NCI-H1694 (cell line): ENCODE results near the gene STRC.
"Not testable (repeated sequence)": the region's sequence is repeated elsewhere in the genome, so short reads cannot be mapped to it uniquely, and the experiment has no call there.

Experiments
- DNase-seq: peaks from one replicate; lab custom pipeline; 2025; lab: John Stamatoyannopoulos, UW

STRC gene

GRCh38 chr15:43563793-43564192 is 54.8 kb downstream of the STRC start:
- DNase-seq = not testable (repeated sequence)

- not testable (repeated sequence) for DNase-seq
These were observed 55.8 kb downstream of the STRC start for GRCh38 chr15:43562753-43563152.

DNA sequence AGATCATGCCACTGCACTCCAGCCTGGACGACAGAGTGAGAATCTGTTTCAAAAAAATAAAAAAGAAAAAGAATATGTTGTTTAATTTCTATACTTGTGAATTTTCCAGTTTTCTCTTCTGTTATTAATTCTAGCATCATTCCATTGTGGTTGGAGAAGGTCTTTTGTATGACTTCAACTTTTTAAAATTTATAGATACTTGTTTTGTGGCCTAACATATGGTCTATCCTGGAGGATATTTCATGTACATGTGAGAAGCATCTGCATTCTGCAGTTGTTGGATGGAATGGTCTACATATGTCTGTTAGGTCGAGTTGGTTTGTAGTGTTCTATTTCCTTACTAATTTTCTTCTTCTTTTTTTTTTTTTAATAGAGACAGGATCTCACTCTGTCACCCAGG is 65.6 kb downstream of the STRC start:
- DNase-seq = no peak

DNA sequence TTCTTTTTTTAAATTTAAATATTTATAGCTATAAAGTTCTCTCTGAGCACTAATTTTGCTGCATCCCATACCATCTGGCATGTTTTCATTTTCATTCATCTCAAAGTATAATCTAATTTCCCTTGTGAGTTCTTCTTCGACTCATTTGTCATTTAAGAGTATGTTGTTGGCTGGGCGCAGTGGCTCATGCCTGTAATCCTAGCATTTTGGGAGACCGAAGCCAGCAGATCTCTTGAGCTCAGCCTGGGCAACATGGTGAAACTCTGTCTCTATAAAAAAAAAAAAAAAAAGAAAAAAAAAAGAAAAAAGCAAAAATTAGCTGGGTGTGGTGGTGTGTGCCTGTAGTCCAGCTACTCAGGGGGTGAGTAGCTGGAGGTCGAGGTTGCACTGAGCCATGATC is 66.3 kb downstream of the STRC start:
- DNase-seq = no peak

DNA sequence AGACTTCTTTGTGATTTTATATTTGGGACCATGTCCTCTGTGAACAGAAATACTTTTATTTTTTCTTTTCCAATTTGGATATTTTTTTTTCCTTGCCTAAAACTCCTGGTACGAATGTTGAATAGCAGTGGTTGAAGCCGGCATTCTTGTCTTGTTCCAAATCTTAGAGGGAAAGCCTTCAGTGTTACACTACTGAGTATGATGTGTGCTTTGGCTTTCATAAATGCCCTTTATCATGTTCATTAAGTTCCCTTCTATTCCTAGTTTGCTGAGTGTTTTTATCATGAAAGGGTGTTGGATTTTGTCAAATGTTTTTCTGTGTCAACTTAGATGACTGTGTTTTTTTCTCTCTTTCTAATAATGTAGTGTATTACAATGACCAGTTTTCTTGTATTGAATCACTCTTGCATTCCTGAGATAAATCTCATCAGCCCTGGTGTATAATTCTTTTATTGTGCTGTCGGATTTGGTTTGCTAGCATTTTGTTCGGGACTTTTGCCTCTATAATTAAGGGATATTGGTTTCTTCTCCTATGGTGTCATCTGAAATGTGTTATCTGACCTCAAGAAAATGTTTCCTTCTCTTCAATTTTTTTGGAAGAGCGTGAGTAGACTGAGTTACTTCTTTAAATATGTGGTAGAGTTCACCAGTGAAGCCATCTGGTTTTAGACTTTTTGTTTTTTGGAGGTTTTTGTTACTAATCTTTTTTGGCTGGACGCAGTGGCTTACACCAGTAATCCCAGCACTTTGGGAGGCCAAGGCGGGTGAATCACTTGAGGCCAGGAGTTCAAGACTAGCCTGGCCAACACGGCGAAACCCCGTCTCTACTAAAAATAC is 67.9 kb downstream of the STRC start:
- no peak for DNase-seq
